HG02678 (cell line): ENCODE measurements around the gene MAP7D3.

Source experiments
- ATAC-seq: cut with Tn5 transposase; IDR thresholded peaks from one replicate; pipeline ENCODE4 v1.9.1; 2021; ENCODE audit warnings: mild to moderate bottlenecking, moderate library complexity; ENCODE audit not compliant: unreplicated experiment

Gene MAP7D3

GRCh38 chrX:136209016-136209738 is 42.0 kb downstream of the MAP7D3 start:
- no peak for ATAC-seq

- ATAC-seq, result no peak
Measured at GRCh38 chrX:136207546-136207945, 43.7 kb downstream of the MAP7D3 start.

- no peak for ATAC-seq
Measured at GRCh38 chrX:136206916-136207315, 44.3 kb downstream of the MAP7D3 start.

GRCh38 chrX:136205882-136206380 is 45.3 kb downstream of the MAP7D3 start:
- no peak for ATAC-seq

GRCh38 chrX:136204571-136204970 is 46.6 kb downstream of the MAP7D3 start:
- ATAC-seq, result no peak

GRCh38 chrX:136203951-136204350 is 47.2 kb downstream of the MAP7D3 start:
- no peak for ATAC-seq

GRCh38 chrX:136203438-136203837 is 47.8 kb downstream of the MAP7D3 start:
- no peak for ATAC-seq

GRCh38 chrX:136202889-136203288 is 48.3 kb downstream of the MAP7D3 start:
- ATAC-seq, result no peak

GRCh38 chrX:136201601-136202000 is 49.6 kb downstream of the MAP7D3 start:
- no peak for ATAC-seq

GRCh38 chrX:136200466-136200865 is 50.7 kb downstream of the MAP7D3 start:
- no peak for ATAC-seq

- no peak for ATAC-seq
Measured at GRCh38 chrX:136199365-136199764, 51.8 kb downstream of the MAP7D3 start.

- ATAC-seq, result no peak
Measured at GRCh38 chrX:136198678-136199243, 52.4 kb downstream of the MAP7D3 start.

GRCh38 chrX:136198010-136198409 is 53.2 kb downstream of the MAP7D3 start:
- ATAC-seq, result no peak

- ATAC-seq, result no peak
Measured at GRCh38 chrX:136196691-136197155, 54.5 kb downstream of the MAP7D3 start.

- no peak for ATAC-seq
Measured at GRCh38 chrX:136195247-136195646, 56.0 kb downstream of the MAP7D3 start.

GRCh38 chrX:136194536-136194935 is 56.7 kb downstream of the MAP7D3 start:
- no peak for ATAC-seq

- no peak for ATAC-seq
Measured at GRCh38 chrX:136193771-136194170, 57.4 kb downstream of the MAP7D3 start.

GRCh38 chrX:136192839-136193414 is 58.3 kb downstream of the MAP7D3 start:
- ATAC-seq, result no peak

- no peak for ATAC-seq
Measured at GRCh38 chrX:136192135-136192534, 59.1 kb downstream of the MAP7D3 start.

GRCh38 chrX:136191171-136191570 is 60.0 kb downstream of the MAP7D3 start:
- ATAC-seq, result no peak

- ATAC-seq, result no peak
Measured at GRCh38 chrX:136190038-136190713, 61.0 kb downstream of the MAP7D3 start.
